Measurements from ENCODE around the gene CACHD1.

GRCh38 chr1:64549464-64550239 lies 79.7 kb downstream of the CACHD1 start:
- TF ChIP-seq CTCF (IDR thresholded peaks at IDR 0.05), result no peak
- TF ChIP-seq EP300 (IDR thresholded peaks at IDR 0.05), result no peak
